Epithelial cell of prostate (primary cell): Measurements from ENCODE around the gene CNPY1.

ENCODE experiments used
- DNase-seq: peaks from one replicate; pipeline ENCODE4 v3.0.0-alpha.2; 2011; ENCODE audit warnings: low read depth, low spot score
- H3K27ac ChIP-seq: fragments of 450-650 bp; 2 replicates; pipeline ENCODE4 v1.5.1; 2017; ENCODE audit warnings: mild to moderate bottlenecking

Gene CNPY1

DNA sequence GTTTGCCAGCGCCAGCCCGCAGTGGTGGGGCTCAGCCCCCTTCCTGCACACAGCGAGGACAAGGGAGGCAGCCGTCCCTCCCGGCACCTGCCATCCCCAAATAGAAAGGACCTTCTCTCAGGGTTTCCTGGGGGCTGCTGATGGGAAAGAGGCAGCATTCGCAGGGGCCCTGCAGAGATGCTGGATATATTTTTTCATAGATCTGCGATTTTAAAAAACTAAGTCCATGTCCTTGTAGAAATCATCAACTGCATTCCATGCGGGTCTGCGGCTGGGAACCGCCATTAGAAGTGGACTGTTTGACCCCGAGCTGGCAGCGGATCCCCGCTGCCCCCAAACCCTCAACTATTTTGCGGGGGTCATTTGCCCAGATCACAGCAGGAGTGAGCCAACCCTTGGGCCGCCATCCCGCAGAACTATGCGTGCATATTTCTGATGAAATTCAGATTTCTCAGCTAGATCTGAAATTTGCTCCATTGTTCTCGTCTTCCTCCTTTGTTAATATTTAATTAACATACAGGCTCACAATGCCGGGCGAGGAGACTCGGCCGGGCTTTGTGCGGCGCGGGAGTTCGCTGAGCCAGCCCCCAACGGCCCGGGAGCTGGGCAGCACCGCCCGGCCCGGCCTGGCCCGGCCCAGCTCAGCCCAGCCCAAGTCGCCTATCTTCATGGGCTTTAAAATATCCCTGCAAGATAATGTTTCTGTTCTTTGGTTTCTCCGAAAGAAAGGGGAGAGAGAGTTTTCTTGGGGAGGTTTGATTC is 86.5 kb downstream of the CNPY1 start:
- H3K27ac ChIP-seq, result no peak overlapping the region
- no peak for DNase-seq

DNA sequence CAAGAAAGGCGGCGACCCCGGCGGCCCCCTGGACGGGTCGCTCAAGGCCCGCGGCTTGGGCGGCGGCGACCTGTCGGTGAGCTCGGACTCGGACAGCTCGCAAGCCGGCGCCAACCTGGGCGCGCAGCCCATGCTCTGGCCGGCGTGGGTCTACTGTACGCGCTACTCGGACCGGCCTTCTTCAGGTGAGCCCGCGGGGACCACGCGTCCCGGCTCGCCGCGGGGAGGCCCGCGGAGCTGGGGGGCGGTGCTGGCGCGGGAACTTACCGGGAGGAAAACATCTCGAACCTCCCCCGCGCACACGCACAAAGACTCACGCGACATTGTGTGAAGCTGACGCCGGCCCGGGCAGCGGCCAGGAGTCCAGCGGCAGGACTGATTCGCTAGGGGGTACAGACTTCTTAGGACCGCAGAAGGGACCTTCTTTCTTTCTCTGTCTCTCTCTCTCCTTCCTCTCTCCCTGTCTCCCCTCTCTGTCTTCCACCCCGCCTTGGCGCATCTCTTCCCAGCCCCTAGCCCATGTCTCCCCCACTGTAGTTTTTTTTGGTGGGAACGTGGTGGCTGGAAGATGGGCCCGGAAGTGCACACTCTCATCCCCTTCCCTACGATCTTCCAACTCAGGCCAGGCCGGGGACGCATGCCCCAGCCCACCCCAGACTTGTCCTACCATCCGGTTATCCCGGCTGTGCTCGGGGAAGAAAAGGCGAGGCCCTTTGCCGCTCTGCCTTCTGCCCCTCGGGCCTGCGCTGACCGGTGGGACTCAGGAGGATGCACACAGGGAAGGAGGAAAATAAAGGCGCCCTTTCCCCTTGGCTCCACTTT is 87.3 kb downstream of the CNPY1 start:
- H3K27ac ChIP-seq, result no peak overlapping the region
- no peak for DNase-seq

DNA sequence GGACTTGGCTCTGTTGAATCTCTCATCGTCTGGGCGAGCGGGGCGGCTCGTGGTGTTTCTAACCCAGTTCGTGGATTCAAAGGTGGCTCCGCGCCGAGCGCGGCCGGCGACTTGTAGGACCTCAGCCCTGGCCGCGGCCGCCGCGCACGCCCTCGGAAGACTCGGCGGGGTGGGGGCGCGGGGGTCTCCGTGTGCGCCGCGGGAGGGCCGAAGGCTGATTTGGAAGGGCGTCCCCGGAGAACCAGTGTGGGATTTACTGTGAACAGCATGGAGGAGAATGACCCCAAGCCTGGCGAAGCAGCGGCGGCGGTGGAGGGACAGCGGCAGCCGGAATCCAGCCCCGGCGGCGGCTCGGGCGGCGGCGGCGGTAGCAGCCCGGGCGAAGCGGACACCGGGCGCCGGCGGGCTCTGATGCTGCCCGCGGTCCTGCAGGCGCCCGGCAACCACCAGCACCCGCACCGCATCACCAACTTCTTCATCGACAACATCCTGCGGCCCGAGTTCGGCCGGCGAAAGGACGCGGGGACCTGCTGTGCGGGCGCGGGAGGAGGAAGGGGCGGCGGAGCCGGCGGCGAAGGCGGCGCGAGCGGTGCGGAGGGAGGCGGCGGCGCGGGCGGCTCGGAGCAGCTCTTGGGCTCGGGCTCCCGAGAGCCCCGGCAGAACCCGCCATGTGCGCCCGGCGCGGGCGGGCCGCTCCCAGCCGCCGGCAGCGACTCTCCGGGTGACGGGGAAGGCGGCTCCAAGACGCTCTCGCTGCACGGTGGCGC is 88.1 kb downstream of the CNPY1 start, which contains the start of gene EN2:
Gene EN2, plus strand, starts transcription at position 19 of the 767 bp plus-strand sequence. Its CDS starts 249 bp downstream, at position 268.
- H3K27ac ChIP-seq, result no peak within 1 kb of the TSS
- DNase-seq, result no peak

DNA sequence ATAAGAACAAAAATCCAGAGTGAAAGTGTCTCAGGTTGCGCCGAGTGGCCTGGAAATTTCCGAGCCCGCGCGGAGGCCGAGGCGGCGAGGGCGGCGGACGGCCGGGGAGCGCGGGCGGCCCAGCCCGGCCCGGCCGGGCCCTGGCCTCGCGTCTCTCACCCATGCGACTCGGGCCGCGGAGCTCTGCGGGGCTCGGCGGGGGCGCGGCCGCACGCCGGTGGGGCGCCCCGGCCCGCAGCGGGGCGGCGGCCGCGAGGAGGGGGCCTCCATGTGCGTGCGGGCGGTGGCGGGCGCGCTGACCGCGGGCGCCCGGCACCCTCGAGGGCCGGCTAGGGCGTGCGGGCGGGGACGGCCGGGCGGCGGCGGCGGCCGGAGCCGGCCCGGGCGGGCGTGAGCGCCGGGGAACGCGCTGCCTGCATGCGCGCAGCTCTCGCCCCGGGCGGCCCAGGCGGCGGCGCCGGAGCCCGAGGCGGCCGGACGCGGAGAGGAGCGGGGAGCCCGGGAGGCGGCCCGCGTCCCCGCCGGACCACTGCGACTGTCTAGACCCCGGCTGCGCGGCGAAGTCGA is 88.7 kb downstream of the CNPY1 start:
- H3K27ac ChIP-seq, result no peak overlapping the region
- no peak for DNase-seq

DNA sequence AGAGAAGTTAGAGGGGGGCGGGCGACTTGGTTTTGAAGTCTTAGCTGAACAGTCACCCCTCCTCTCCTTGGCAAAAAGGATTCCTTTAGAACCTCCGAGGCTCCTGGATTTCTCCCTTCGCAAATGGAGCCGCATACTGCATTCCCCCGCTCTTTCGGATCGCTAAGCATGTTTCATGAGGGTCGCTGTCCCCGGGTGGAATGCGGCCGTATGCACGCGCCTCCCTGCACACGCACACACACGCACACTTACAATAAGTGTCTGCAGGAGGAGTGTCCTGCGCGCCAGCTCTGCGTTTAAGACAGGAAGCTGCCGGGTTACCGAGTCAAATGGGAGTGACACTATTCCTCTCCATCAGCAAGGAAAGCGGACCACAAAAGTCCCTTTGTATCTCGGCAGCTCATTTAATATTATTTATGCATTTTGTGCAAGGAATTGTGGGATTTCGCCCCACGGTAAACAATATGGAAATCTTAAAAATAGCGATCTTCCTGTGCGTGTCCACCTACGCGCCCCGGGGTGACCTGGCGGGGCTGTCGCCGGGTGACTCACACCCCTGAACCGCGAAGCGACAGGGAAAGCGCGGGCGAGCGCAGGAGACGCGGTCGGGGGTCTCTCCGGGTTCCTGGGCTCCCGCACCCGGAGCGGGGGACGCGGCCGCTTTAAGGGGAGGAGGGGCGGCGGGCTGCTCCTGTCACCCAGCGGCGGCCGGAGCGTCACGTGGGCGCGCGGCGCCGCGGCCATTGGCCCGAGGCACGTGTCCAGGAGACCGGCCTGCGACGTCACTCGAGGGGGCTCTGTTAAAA is 89.4 kb downstream of the CNPY1 start:
- H3K27ac ChIP-seq, result no peak overlapping the region
- no peak for DNase-seq

DNA sequence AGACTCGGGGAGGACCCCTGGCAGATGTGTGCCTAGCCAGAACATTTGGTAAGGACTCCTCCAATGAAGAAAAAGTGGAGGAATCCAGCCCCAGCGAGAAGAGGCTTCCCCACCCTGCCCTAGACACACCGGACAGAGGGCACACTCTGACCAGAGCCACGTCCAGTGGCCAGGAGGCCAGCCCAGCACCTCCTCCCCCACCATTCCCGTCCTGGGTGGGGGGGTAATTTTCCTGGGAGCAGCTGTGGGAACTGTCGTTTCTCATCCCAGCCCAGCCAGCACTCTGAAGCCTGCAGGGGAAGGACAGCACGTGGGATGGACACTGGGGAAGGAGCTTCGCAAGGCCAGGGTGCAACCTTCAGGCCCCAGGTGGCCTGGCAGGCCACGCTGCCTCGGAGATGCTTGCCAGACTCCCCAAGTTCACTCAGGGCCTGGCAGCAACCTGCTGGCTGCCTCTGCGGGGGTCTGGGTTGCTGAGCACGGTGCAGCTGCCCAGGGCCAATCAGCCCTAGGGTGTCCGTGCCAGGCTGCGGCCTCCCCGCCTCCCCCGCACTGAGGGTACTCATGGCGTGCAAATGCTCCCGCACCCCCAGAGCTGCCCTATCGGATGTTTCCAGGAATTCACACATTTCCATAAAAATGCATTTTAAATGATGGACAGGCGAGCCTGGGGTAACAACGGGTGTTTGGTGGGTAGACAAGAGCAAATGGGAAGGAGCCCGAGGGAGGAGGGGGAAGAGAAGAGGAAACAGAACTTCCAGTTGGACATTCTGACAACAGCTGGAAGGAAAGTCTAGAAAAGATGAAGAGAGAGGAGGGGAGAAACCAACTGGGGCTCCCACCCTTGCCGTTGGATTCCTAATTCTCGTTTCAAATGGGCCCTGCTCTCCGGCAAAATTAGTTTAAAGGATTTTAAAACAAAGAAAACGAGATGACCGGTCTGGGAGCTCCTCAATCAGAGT is 90.3 kb downstream of the CNPY1 start:
- DNase-seq, result no peak
- H3K27ac ChIP-seq, result no peak overlapping the region

DNA sequence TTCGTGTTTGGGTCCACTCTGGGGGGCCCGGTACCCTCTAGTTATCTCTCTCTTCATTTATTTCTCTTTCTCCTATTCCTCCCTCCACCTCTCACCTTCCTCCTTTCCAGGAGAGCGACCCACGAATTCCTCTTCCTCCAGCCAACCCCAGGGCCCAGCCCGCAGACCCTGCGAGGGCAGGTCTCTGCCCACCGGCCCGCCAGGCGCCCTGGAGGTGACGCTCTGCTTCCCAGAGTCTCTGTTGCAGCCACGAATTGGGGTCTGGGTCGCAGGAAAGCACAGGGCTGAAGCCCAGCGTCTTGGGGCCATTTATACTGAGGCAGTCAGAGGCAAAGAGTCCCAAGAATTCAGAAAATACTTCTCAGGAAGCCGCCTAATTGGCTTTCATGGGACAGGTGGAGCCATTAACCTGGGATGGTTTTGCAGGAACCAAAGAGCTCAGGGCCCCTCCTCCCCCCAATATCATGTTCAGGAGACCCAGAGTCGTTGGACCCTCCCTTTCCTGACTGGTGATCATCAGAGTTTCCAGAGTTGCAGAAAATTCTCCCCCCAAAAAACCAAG is 91.1 kb downstream of the CNPY1 start:
- DNase-seq, result no peak
- no peak overlapping the region for H3K27ac ChIP-seq

DNA sequence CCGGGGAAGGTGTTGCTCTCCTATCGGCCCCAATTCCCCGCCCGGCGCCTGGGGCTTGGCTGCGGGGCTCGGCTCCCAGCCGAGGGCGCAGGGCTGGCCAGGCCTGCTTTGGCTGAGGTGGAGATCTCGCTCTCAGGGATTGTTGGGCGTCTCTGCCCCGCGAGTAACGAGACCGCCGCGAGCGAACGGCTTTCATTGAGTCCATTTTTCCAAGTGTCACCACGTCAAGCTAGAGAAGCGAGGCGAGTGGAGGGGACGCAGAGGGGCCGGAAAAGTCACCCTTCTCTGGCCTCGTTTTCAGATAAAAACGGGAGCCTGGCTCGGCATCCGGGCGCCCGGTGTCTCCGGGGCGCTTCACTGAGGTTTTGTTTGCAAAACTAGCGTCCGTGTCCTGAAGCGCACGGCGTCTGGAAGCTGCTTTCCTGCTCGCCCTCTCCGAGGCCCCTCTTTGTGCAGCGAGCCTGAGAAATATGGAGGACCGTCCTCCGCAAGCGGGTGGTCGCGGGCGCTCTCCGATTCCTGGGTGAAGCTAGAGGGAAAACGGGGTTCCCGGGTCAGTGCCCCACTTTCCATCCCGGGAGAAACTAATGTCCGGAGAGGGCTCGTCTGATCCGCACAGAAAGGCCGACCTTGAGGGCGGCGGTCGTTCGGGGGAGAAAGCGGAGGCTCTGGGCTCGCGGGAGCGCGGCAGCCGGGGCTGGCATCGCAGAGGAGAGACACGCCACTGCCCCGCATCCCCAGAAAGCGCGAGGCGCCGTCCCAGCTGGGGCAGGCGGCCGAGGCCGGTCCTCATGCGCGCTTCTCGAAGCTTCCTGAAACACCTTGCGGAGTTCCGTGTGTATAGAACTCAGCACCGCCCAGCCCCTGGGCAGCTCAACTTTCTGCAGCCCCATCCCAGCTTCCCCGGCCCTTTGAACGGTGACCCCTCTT is 91.9 kb downstream of the CNPY1 start:
- H3K27ac ChIP-seq, result no peak overlapping the region
- DNase-seq, result no peak

DNA sequence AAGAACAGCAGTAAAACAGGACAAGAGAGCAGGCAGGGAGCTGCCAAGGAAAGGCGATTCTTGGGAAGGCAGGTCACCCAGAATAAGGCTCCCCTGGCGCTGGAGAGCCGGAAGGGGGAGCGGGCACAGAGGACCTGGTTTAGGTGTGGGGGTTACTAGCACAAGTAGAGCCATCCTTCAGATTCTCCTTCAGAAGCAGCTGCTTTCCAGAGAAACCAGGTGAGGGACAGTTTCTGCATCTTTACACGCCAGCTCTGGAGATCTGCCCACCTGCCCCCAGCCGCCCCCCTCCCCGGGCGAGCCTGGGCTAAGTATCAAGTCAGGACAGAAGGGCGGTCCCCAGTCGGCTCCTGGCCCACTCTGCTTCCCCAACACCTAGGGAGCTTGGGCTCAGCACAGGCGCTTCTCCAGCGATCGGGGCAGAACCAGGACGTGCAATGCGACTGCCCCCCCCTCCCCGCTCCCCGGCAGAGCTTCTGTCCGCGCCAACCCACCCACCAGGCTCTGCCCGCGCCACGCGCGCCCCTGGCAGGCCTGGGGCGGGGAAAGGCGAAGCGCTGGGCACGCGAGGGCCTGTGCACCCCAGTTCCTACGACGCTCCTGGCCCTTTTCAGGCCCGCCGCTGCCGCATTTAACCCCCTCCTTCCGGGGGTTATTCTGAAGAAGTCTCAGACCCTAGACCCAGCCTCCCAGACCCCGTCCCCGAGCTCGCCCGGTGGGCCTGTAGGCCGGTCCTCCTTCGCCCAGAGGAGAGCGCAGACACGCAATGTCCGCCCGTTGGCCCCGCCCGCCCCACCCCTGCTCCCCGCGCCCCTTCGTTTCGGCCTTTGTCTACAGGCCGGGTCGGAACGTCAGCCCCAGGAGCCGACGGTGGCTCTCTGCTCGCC is 92.8 kb downstream of the CNPY1 start:
- no peak for DNase-seq
- no peak overlapping the region for H3K27ac ChIP-seq

DNA sequence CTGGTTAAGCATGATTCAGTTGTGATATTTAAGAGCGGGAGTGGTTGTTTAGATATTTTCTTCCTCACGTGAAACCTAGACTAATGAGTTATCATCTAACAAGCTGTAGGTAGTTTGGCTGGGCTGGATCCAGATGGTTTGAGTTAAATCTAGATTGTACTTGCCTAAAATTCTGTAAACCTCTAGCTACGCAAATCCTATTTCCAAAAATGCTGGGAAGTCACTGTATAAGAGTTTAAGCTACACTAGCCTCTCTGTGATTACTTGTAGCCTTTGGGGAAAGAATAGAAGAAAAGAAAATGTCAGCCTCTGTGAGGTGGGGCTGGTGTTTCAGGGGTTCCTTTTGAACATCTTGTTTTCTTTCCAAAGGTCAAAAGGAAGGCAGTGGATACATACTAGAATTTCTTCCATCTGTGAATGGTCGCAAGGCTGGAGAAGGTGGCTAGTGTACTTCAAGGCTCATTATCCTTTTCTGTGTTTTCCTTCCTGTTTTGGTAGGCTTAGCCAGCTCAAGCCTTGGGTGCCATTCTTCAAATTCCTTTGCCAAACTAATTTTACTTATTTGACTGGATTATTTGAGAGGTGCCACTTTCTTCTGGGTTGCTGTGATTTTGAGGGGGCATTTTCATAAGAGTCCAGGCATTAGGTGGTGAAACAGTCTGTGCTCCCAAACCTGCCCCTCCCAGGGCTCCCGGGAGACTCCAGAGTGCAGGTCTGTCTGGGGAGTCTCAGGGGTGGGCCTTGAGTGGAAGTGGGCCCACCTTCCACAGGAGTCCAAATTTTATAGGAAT is 93.7 kb downstream of the CNPY1 start:
- DNase-seq, result no peak
- no peak overlapping the region for H3K27ac ChIP-seq

DNA sequence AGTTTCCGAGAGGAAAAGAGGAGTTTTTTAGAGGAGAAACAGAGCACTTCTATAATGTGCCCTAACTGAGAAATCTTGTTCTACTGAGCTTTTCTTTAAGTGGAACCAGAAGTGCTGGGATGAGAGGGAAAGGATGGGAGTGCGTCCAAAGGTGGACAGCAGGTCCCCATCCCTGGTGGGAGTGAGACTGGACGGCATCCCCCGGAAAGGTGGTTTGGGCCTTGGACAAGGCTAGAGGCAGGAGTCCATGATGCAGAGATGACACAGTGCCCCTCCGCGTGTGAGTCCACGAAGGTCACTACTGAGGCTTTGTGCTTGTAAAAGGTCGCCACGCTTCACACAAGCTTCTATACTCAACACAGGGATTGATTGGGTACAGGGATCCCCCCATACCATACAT is 94.5 kb downstream of the CNPY1 start:
- H3K27ac ChIP-seq, result no peak overlapping the region
- no peak for DNase-seq
